ENCODE results near the gene CHAC2.

- no peak for TF ChIP-seq CTCF (IDR thresholded peaks at IDR 0.05)
- TF ChIP-seq POLR2AphosphoS5 (IDR thresholded peaks at IDR 0.05): no peak
- no peak for TF ChIP-seq POLR2A (IDR thresholded peaks at IDR 0.05)
Measured at GRCh38 chr2:53739032-53739431, 28.6 kb upstream of the CHAC2 start.
